ENCODE data around the gene AMDHD2.
"Not testable (repeated sequence)": the region's sequence is repeated elsewhere in the genome, so short reads cannot be mapped to it uniquely, and the experiment has no call there.

AMDHD2 gene

DNA sequence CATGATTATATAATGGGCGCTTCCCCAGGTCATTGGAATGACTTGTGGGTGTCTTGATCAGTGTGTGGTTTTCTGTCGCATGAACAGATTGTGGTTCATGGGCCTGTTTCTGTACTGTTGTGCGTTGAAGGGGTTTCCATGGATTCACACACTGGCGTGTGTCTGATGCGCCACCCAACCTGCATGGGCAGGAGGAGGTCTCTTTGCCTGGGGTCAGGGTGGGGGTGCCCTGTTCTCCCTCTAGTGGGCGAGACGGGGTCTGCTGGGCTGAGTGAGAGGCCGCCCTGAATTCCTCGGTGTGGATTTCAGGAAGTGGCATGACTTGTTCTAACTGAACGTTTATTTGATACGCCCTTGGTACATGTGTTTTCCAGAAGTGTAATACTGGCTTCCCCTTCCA lies 60.0 kb downstream of the AMDHD2 start:
- not testable (repeated sequence) for DNase-seq (ENCODE audit: low read depth)

DNA sequence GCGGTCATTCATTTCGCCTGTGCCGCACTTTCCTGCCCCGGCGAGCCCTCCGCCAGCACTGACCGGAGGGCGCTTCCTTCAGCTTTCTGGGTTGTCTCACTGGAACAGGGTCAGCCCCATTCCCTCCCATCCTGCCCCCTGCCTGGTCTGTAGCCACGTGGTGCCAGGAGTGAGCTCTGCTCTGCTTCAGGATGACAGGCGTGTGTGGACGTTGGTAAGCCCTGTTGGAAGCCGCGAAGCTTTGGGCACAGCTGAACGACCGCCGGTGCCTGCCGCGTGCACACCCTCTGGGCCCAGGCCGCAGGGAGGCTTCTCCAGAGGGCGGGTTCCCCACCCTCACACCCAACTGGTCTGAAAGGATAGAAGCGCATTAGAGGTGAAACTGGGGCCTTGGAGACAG lies 60.6 kb downstream of the AMDHD2 start:
- DNase-seq (ENCODE audit: low read depth): not testable (repeated sequence)
